PC-9 (cell line): ENCODE measurements around the gene MYBPC2.

Experiments
- CTCF ChIP-seq: fragments of 200-600 bp; sonication (generic); conservative IDR thresholded peaks from 2 replicates; pipeline ENCODE4 v1.6.1; 2017; ENCODE audit warnings: mixed run types, antibody characterized with exemption, mild to moderate bottlenecking, moderate library complexity
- EZH2 ChIP-seq: fragments of 200-600 bp; sonication (generic); IDR thresholded peaks from 2 replicates; pipeline ENCODE4 v1.8.0; 2017; ENCODE audit warnings: antibody characterized with exemption, low read depth

- TF ChIP-seq CTCF (no peak), EZH2 (no peak)
These were observed 10.1 kb upstream of the MYBPC2 start for GRCh38 chr19:50422397-50423278.
